A549 (cell line): ENCODE results near the gene CHM. TPM values are rescaled to one million over a fixed set of nuclear protein-coding genes. Genes with fewer than 3 reads are reported as not detected.

ENCODE experiments used
- ATAC-seq, 2 experiments: fragments of 200-7000 bp in 1 of 2; fragments of >200 bp in 1 of 2; cut with Nextera tagmentation in 1 of 2; cut with Tn5 transposase in 1 of 2; 3 replicates each; pipeline versions ENCODE4 v1.8.0 to v1.9.1; 2018 to 2020; ENCODE audit warnings: mild to moderate bottlenecking in 1 of 2, moderate library complexity in 1 of 2
- CTCF ChIA-PET: fragments of 300-600 bp; sonication (Branson Sonifier 250); formaldehyde crosslinking; extraction: SDS; loops from one replicate; lab custom pipeline; 2021; ENCODE audit warnings: antibody characterized with exemption, inconsistent platforms; lab: Yijun Ruan, JAX
- POLR2A ChIA-PET: fragments of 350-600 bp; formaldehyde crosslinking; extraction: SDS; loops from one replicate; lab custom pipeline; 2021; ENCODE audit warnings: antibody characterized with exemption, inconsistent platforms; lab: Yijun Ruan, JAX
- DNase-seq, 2 experiments: peaks; one replicate each; pipeline versions ENCODE4 v3.0.0 to v3.0.0-alpha.2; 2011 to 2016; ENCODE audit warnings: low read depth in 1 of 2, low spot score in 1 of 2
- FAIRE-seq: peaks from 2 replicates; lab custom pipeline; 2011; peaks lifted over from hg19 to GRCh38; lab: Jason Lieb, UNC
- H3K27ac ChIP-seq, 2 experiments: fragments of >200 bp; sonication (Bioruptor Twin); formaldehyde crosslinking; 3 replicates each; pipeline ENCODE4 v1.5.1; 2016 to 2017
- H3K4me1 ChIP-seq: fragments of >200 bp; sonication (Bioruptor Twin); formaldehyde crosslinking; 3 replicates; pipeline ENCODE4 v1.6.1; 2016
- H3K4me2 ChIP-seq: fragments of >200 bp; sonication (Bioruptor Twin); formaldehyde crosslinking; 3 replicates; pipeline ENCODE4 v1.6.1; 2016
- H3K4me3 ChIP-seq: fragments of >200 bp; sonication (Bioruptor Twin); formaldehyde crosslinking; 3 replicates; pipeline ENCODE4 v1.5.1; 2016
- H3K9me3 ChIP-seq: fragments of >200 bp; sonication (Bioruptor Twin); formaldehyde crosslinking; 3 replicates; pipeline ENCODE4 v1.6.1; 2016
- BCL3 ChIP-seq: fragments of >200 bp; sonication (Bioruptor Twin); formaldehyde crosslinking; IDR thresholded peaks from 3 replicates; pipeline ENCODE4 v1.6.1; 2016
- BHLHE40 ChIP-seq: IDR thresholded peaks from 2 replicates; pipeline ENCODE4 v1.6.1; 2012; ENCODE audit warnings: low read depth, low read length, inconsistent platforms
- CBX8 ChIP-seq: fragments of 200-600 bp; sonication (generic); IDR thresholded peaks from 2 replicates; pipeline ENCODE4 v1.6.1; 2016
- CHD4 ChIP-seq: fragments of 200-600 bp; sonication (generic); IDR thresholded peaks from 2 replicates; pipeline ENCODE4 v1.6.1; 2016; ENCODE audit warnings: antibody characterized with exemption, mild to moderate bottlenecking, borderline replicate concordance
- CTCF ChIP-seq: fragments of >200 bp; sonication (Bioruptor Twin); formaldehyde crosslinking; IDR thresholded peaks from 3 replicates; pipeline ENCODE4 v1.5.1; 2016
- FOSB ChIP-seq: fragments of 250-450 bp; sonication (Bioruptor Pico); IDR thresholded peaks from 2 replicates; pipeline ENCODE4 v1.5.0; 2020; ENCODE audit warnings: mild to moderate bottlenecking, moderate library complexity
- FOSL2 ChIP-seq, 2 experiments: fragments of 450-650 bp in 1 of 2; fragments of >200 bp in 1 of 2; sonication (Bioruptor Twin) in 1 of 2; formaldehyde crosslinking; IDR thresholded peaks; 2 replicates each; pipeline versions ENCODE4 v1.5.0 to v1.6.1; 2016 to 2020; ENCODE audit warnings: mild to moderate bottlenecking in 1 of 2, moderate library complexity in 1 of 2
- HDAC2 ChIP-seq: fragments of 200-600 bp; sonication (generic); IDR thresholded peaks from 2 replicates; pipeline ENCODE4 v1.6.1; 2016
- HOXB13 ChIP-seq: fragments of 250-450 bp; sonication (Bioruptor Pico); IDR thresholded peaks from 2 replicates; pipeline ENCODE4 v1.5.0; 2020; ENCODE audit warnings: low read depth, mild to moderate bottlenecking, moderate library complexity
- HOXB5 ChIP-seq: fragments of 250-450 bp; sonication (Bioruptor Pico); IDR thresholded peaks from 2 replicates; pipeline ENCODE4 v1.5.0; 2020; ENCODE audit warnings: mild to moderate bottlenecking, moderate library complexity
- KDM5A ChIP-seq: fragments of 200-600 bp; sonication (generic); IDR thresholded peaks from 2 replicates; pipeline ENCODE4 v1.6.1; 2016; ENCODE audit warnings: antibody characterized with exemption, mild to moderate bottlenecking
- MAFK ChIP-seq: fragments of 450-650 bp; IDR thresholded peaks from 2 replicates; pipeline ENCODE4 v1.6.1; 2014; ENCODE audit not compliant: partially characterized antibody
- NFE2L2 ChIP-seq: fragments of 150-350 bp; conservative IDR thresholded peaks from 2 replicates; pipeline ENCODE4 v1.6.1; 2014; ENCODE audit warnings: low read length
- PBX3 ChIP-seq: IDR thresholded peaks from 2 replicates; pipeline ENCODE4 v1.6.1; 2012
- PHF8 ChIP-seq: fragments of 200-600 bp; sonication (generic); IDR thresholded peaks from 2 replicates; pipeline ENCODE4 v1.6.1; 2016; ENCODE audit warnings: low read depth, mild to moderate bottlenecking, antibody characterized with exemption, moderate library complexity, borderline replicate concordance
- POLR2A ChIP-seq: IDR thresholded peaks from 2 replicates; pipeline ENCODE4 v1.6.1; 2012; ENCODE audit warnings: mild to moderate bottlenecking, low read length
- POLR2AphosphoS2 ChIP-seq: conservative IDR thresholded peaks from 2 replicates; pipeline ENCODE4 v1.6.1; 2012; ENCODE audit warnings: low read length, improper control_type of control experiment, inconsistent platforms
- RAD21 ChIP-seq, 2 experiments: fragments of >200 bp in 1 of 2; sonication (Bioruptor Twin) in 1 of 2; formaldehyde crosslinking in 1 of 2; IDR thresholded peaks in 1 of 2; conservative IDR thresholded peaks in 1 of 2; 2 replicates in 1 of 2; 3 replicates in 1 of 2; pipeline ENCODE4 v1.6.1; 2012 to 2018; ENCODE audit warnings: inconsistent platforms in 1 of 2
- RARB ChIP-seq: fragments of 250-450 bp; sonication (Bioruptor Pico); IDR thresholded peaks from 2 replicates; pipeline ENCODE4 v1.8.0; 2021; ENCODE audit warnings: mild to moderate bottlenecking, moderate library complexity
- RCOR1 ChIP-seq: fragments of 150-350 bp; IDR thresholded peaks from 2 replicates; pipeline ENCODE4 v1.6.1; 2014; ENCODE audit warnings: antibody characterized with exemption, low read length, low read depth
- TP53 ChIP-seq: fragments of 250-450 bp; sonication (Bioruptor Pico); IDR thresholded peaks from 2 replicates; pipeline ENCODE4 v1.5.0; 2021; ENCODE audit warnings: mild to moderate bottlenecking, moderate library complexity
- ZSCAN20 ChIP-seq: fragments of 250-450 bp; sonication (Bioruptor Pico); IDR thresholded peaks from 2 replicates; pipeline ENCODE4 v1.8.0; 2022; ENCODE audit warnings: mild to moderate bottlenecking, moderate library complexity
- WGBS: methylation state at CpG from one replicate; pipeline ENCODE4 v1.1.6; 2017; ENCODE audit errors: missing lambda C conversion rate; 5-methylcytosine and 5-hydroxymethylcytosine counted together
- polyA plus RNA-seq, 4 experiments: library from polyadenylated mRNA; depleted of rRNA in 3 of 4; stranded (reverse); fragments of >200 nt; fragmentation: RNase III in 1 of 4; extraction: RNeasy Plus Mini Kit Qiagen cat#74134 plus additional on column Dnase treatment in 1 of 4; gene quantifications; 2 replicates in 3 of 4; 3 replicates in 1 of 4; pipeline ENCODE4 v1.2.3, GENCODE V29; 2011 to 2017

Gene CHM
- polyA plus RNA-seq, 2 of the 4 experiments (the other 2 are of a cell fraction): 13.9 to 23.7 TPM

GRCh38 chrX:86061407-86061806 lies 14.0 kb upstream of the CHM start:
- Histone ChIP-seq H3K9me3 (no peaks in the 10 kb centered on the region), H3K4me2 (no peak overlapping the region), H3K27ac (no peak overlapping the region), H3K4me3 (no peak overlapping the region), H3K4me1 (no peaks in the 10 kb centered on the region)
- WGBS: 33% methylated on average over 3 of the region's 3 CpGs
- ChIA-PET CTCF (no interaction called here), POLR2A (no interaction called here)
- ATAC-seq (no peak), FAIRE-seq (no peak), DNase-seq (no peak)
- TF ChIP-seq CTCF (no peak), POLR2AphosphoS2 (no peak), TP53 (CRISPR knock-in tag) (no peak), BCL3 (no peak), RCOR1 (no peak), CBX8 (no peak), MAFK (no peak), PBX3 (no peak), HDAC2 (no peak), CHD4 (no peak), BHLHE40 (no peak), NFE2L2 (no peak), ZSCAN20 (CRISPR knock-in tag) (no peak), FOSL2 (IDR thresholded peaks at IDR 0.05) (no peak), FOSL2 (CRISPR knock-in tag; IDR thresholded peaks at IDR 0.05) (no peak), HOXB13 (CRISPR knock-in tag) (no peak)

GRCh38 chrX:86051741-86052140 lies 4.4 kb upstream of the CHM start:
- ChIA-PET POLR2A (no interaction called here), CTCF (no interaction called here)
- FAIRE-seq (no peak), DNase-seq (no peak), ATAC-seq (no peak)
- Histone ChIP-seq H3K4me1 (no peaks in the 10 kb centered on the region), H3K9me3 (no peaks in the 10 kb centered on the region), H3K4me2 (no peak overlapping the region), H3K27ac (no peak overlapping the region), H3K4me3 (no peak overlapping the region)
- no peak for TF ChIP-seq RARB (CRISPR knock-in tag)
- TF ChIP-seq CTCF: no peak
- TF ChIP-seq RAD21 (conservative IDR thresholded peaks at IDR 0.05 in 1 of 2, IDR thresholded peaks at IDR 0.05 in 1 of 2): no peak
- TF ChIP-seq HOXB13 (CRISPR knock-in tag): no peak
- TF ChIP-seq KDM5A: no peak
- no peak for TF ChIP-seq FOSB (CRISPR knock-in tag)
- no peak for TF ChIP-seq HOXB5 (CRISPR knock-in tag)
- TF ChIP-seq PHF8: no peak
- TF ChIP-seq POLR2A: no peak
- 0% methylated on average over 2 of the region's 2 CpGs for WGBS
